Endodermal cell (in vitro differentiated cells): ENCODE results near the gene CD81. TPM values are rescaled to one million over a fixed set of nuclear protein-coding genes. Genes with fewer than 3 reads are reported as not detected.

Source experiments
- DNase-seq: peaks from one replicate; pipeline ENCODE4 v3.0.0-alpha.2; 2017
- H3K27ac ChIP-seq: 2 replicates; pipeline ENCODE4 v1.5.1; 2013; ENCODE audit warnings: mild to moderate bottlenecking, low read depth, low read length, moderate library complexity
- H3K27me3 ChIP-seq: 2 replicates; pipeline ENCODE4 v1.6.1; 2013; ENCODE audit warnings: mild to moderate bottlenecking, low read length, moderate library complexity; ENCODE audit not compliant: insufficient read depth, control insufficient read depth, poor library complexity, severe bottlenecking
- H3K36me3 ChIP-seq: 2 replicates; pipeline ENCODE4 v1.7.0; 2013; ENCODE audit warnings: mild to moderate bottlenecking, low read length, moderate library complexity; ENCODE audit not compliant: control insufficient read depth, insufficient read depth
- H3K4me1 ChIP-seq: one replicate; pipeline ENCODE4 v1.7.0; 2013; ENCODE audit warnings: low read length; ENCODE audit not compliant: control insufficient read depth, insufficient read depth
- H3K4me3 ChIP-seq: 2 replicates; pipeline ENCODE4 v1.5.1; 2013; ENCODE audit warnings: mild to moderate bottlenecking, low read length, moderate library complexity
- H3K9ac ChIP-seq: 2 replicates; pipeline ENCODE4 v1.6.1; 2013; ENCODE audit warnings: mild to moderate bottlenecking, low read length, moderate library complexity; ENCODE audit not compliant: poor library complexity, severe bottlenecking; ENCODE audit errors: extremely low read depth
- H3K9me3 ChIP-seq: 2 replicates; pipeline ENCODE4 v1.6.1; 2013; ENCODE audit warnings: mild to moderate bottlenecking, low read length, moderate library complexity; ENCODE audit not compliant: control insufficient read depth
- H3K27ac Mint-ChIP-seq: 2 replicates; pipeline ENCODE4 v1.8.0; 2020; ENCODE audit warnings: mixed read lengths
- H3K27me3 Mint-ChIP-seq: 2 replicates; pipeline ENCODE4 v1.8.0; 2021; ENCODE audit warnings: mild to moderate bottlenecking, mixed read lengths; ENCODE audit not compliant: insufficient read depth
- H3K36me3 Mint-ChIP-seq: 2 replicates; pipeline ENCODE4 v1.8.0; 2020; ENCODE audit warnings: low read depth, mixed read lengths
- H3K4me1 Mint-ChIP-seq: 2 replicates; pipeline ENCODE4 v1.8.0; 2020; ENCODE audit warnings: mixed read lengths
- H3K4me3 Mint-ChIP-seq: 2 replicates; pipeline ENCODE4 v1.8.0; 2020; ENCODE audit warnings: mild to moderate bottlenecking, moderate library complexity, mixed read lengths
- H3K9me3 Mint-ChIP-seq: 2 replicates; pipeline ENCODE4 v1.8.0; 2020; ENCODE audit warnings: mild to moderate bottlenecking, mixed read lengths
- CTCF ChIP-seq: fragments of 200-600 bp; sonication (generic); conservative IDR thresholded peaks from 2 replicates; pipeline ENCODE4 v1.5.0; 2021; ENCODE audit warnings: antibody characterized with exemption, mild to moderate bottlenecking
- WGBS, 2 experiments: methylation state at CpG; one replicate each; pipeline versions ENCODE4 v1.1.5 to v1.1.7; 2013; ENCODE audit warnings: missing lambda C conversion rate in 2 of 2, mixed read lengths in 1 of 2; ENCODE audit not compliant: insufficient coverage in 1 of 2, insufficient read length in 1 of 2; 5-methylcytosine and 5-hydroxymethylcytosine counted together
- total RNA-seq, 2 donors: library from RNA; stranded (reverse); fragmentation: NEBNext Ultra II Directional in 1 of 2; extraction: Animal tissue kit (Norgen Biotek cat#: 25700) in 1 of 2; gene quantifications; 2 replicates in 1 of 2; 3 replicates in 1 of 2; pipeline ENCODE4 v1.2.1, GENCODE V29; 2021

CD81 gene
- total RNA-seq, 2 donors from 2014 or later, result 275 to 331 TPM

- Histone ChIP-seq H3K9me3 (no peaks in the 10 kb centered on the region), H3K4me1 (no peaks in the 10 kb centered on the region), H3K4me3 (no peak overlapping the region), H3K27ac (no peak overlapping the region), H3K27me3 (no peaks in the 10 kb centered on the region), H3K9ac (no peak overlapping the region), H3K36me3 (peaks cover 4% of the 10 kb centered on the region)
- no peaks in the 10 kb centered on the region for H3K27me3 Mint-ChIP-seq
- no peak for DNase-seq
- TF ChIP-seq CTCF, result no peak
- peaks cover 10% of the 10 kb centered on the region for H3K4me1 Mint-ChIP-seq
- peaks cover 13% of the 10 kb centered on the region for H3K36me3 Mint-ChIP-seq
- H3K4me3 Mint-ChIP-seq, result no peak overlapping the region
- no peaks in the 10 kb centered on the region for H3K9me3 Mint-ChIP-seq
- no peak overlapping the region for H3K27ac Mint-ChIP-seq
- WGBS, 2 experiments, result 90 to 93% methylated on average over 10 to 28 of the region's 33 CpGs
Observed at GRCh38 chr11:2383852-2384804, 7.0 kb downstream of the CD81 start.

GRCh38 chr11:2385156-2386151 lies 8.3 kb downstream of the CD81 start:
- no peaks in the 10 kb centered on the region for H3K4me1 ChIP-seq
- 85 to 91% methylated on average over 29 to 44 of the region's 48 CpGs for WGBS, 2 experiments
- no peaks in the 10 kb centered on the region for H3K27me3 ChIP-seq
- DNase-seq, result no peak
- H3K9ac ChIP-seq, result no peak overlapping the region
- no peaks in the 10 kb centered on the region for H3K9me3 ChIP-seq
- Mint-ChIP-seq H3K27ac (no peak overlapping the region), H3K4me1 (peaks cover 8% of the 10 kb centered on the region), H3K4me3 (no peak overlapping the region), H3K27me3 (no peaks in the 10 kb centered on the region), H3K36me3 (peaks cover 18% of the 10 kb centered on the region), H3K9me3 (no peaks in the 10 kb centered on the region)
- peaks cover 4% of the 10 kb centered on the region for H3K36me3 ChIP-seq
- TF ChIP-seq CTCF, result no peak
- no peak overlapping the region for H3K27ac ChIP-seq
- no peak overlapping the region for H3K4me3 ChIP-seq

- H3K27ac Mint-ChIP-seq, result no peak overlapping the region
- Histone ChIP-seq H3K27me3 (no peaks in the 10 kb centered on the region), H3K4me1 (no peaks in the 10 kb centered on the region), H3K4me3 (no peak overlapping the region), H3K9ac (no peak overlapping the region), H3K36me3 (peaks cover 4% of the 10 kb centered on the region), H3K9me3 (no peaks in the 10 kb centered on the region), H3K27ac (peak overlapping the region; percentile 63)
- no peaks in the 10 kb centered on the region for H3K9me3 Mint-ChIP-seq
- no peak for DNase-seq
- WGBS, 2 experiments, result 93% methylated on average over 6 to 9 of the region's 9 CpGs
- H3K36me3 Mint-ChIP-seq, result peaks cover 17% of the 10 kb centered on the region
- H3K27me3 Mint-ChIP-seq, result no peaks in the 10 kb centered on the region
- no peak overlapping the region for H3K4me3 Mint-ChIP-seq
- no peaks in the 10 kb centered on the region for H3K4me1 Mint-ChIP-seq
- no peak for TF ChIP-seq CTCF
Observed at GRCh38 chr11:2386591-2386990, 9.5 kb downstream of the CD81 start.
